Right lobe of liver (tissue), 6 donors: ENCODE results near the gene NUDT22. TPM values are rescaled to one million over a fixed set of nuclear protein-coding genes. Genes with fewer than 3 reads are reported as not detected.

Experiments
- ATAC-seq, 4 donors: fragments of 200-7000 bp; cut with Tn5 transposase; one replicate each; pipeline ENCODE4 v1.9.1; 2020; ENCODE audit warnings: mild to moderate bottlenecking in 4 of 4, moderate library complexity in 4 of 4
- DNase-seq, 3 donors: peaks; one replicate each; pipeline ENCODE4 v3.0.0-alpha.2; 2020
- H3K27ac ChIP-seq, 3 donors: fragments of 200-600 bp; one replicate each; pipeline ENCODE4 v1.8.0; 2022
- H3K27me3 ChIP-seq, 2 donors: fragments of 200-600 bp; one replicate each; pipeline ENCODE4 v1.8.0; 2022
- H3K36me3 ChIP-seq, 4 donors: fragments of 200-600 bp; sonication (generic) in 1 of 4; one replicate each; pipeline versions ENCODE4 v1.5.1 to v1.8.0; 2017 to 2022; ENCODE audit warnings: control low read depth in 1 of 4
- H3K4me1 ChIP-seq, 4 donors: fragments of 200-600 bp; sonication (generic) in 1 of 4; one replicate each; pipeline versions ENCODE4 v1.5.1 to v1.8.0; 2017 to 2022; ENCODE audit warnings: control low read depth in 1 of 4
- H3K4me3 ChIP-seq, 3 donors: fragments of 200-600 bp; one replicate each; pipeline ENCODE4 v1.8.0; 2022
- H3K9me3 ChIP-seq, 4 donors: fragments of 200-600 bp; sonication (generic) in 1 of 4; one replicate each; pipeline versions ENCODE4 v1.5.1 to v1.8.0; 2017 to 2022; ENCODE audit warnings: control low read depth in 1 of 4
- POLR2A ChIP-seq: fragments of 450-650 bp; IDR thresholded peaks from one replicate; pipeline ENCODE4 v1.6.1; 2017; ENCODE audit warnings: antibody characterized with exemption, mild to moderate bottlenecking
- WGBS: methylation state at CpG from one replicate; pipeline ENCODE4 v1.1.6; 2018; ENCODE audit warnings: low coverage, low lambda C conversion rate; ENCODE audit not compliant: insufficient coverage; ENCODE audit errors: missing lambda C conversion rate; 5-methylcytosine and 5-hydroxymethylcytosine counted together
- intact Hi-C, 2 donors: fragments of 100-400 bp; cut with DNase I; formaldehyde crosslinking; loops; one replicate each; pipeline versions ENCODE4 v1.11.2 to v1.14.1; 2022
- total RNA-seq, 6 experiments: library from RNA; depleted of rRNA in 2 of 6; stranded (reverse); fragments of >200 nt in 2 of 6; fragmentation: NEBNext Ultra II Directional in 3 of 6; extraction: Animal tissue kit (Norgen Biotek cat#: 25700) in 3 of 6; gene quantifications; one replicate each; pipeline versions ENCODE4 v1.1.0 to v1.2.4, GENCODE V29; 2016 to 2023
- TF ChIP-seq, protein P1 (sequence below), 4 donors: fragments of 200-600 bp in 3 of 4; fragments of 450-650 bp in 1 of 4; IDR thresholded peaks; one replicate each; pipeline versions ENCODE4 v1.5.1 to v1.8.0; 2016 to 2022; ENCODE audit warnings: antibody characterized with exemption in 4 of 4, mild to moderate bottlenecking in 2 of 4
- donor health status: DM: no; HTN: yes; CAD: no.
- donor health status: DM: no; HTN: no; CAD: no.
- donor health status: DM: no; HTN: no; CAD: no.
- donor health status: DM: no; HTN: yes; CAD: no.
- donor health status: DM: no; HTN: yes; CAD: no.

NUDT22 gene
- total RNA-seq, 6 experiments from 2014 or later = 23.2 to 46.7 (median 32.1) TPM

DNA sequence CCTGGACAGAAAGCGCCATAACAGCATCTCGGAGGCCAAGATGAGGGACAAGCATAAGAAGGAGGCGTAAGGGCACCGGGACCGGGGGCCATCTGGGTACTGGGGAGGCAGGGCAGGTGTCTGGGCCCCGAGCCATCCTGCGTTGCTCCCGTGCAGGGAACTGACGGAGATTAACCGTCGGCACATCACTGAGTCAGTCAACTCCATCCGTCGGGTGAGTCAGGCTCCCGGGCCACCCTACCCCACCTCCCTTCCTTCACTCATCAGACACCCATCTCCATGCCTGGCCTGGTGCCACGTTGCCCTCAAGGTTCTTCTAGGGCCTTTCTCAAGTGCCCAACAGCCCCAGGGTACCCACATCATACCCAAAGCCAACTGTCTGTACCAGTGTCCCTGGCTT is 40.3 kb downstream of the NUDT22 start:
- Histone ChIP-seq H3K27ac (no peak overlapping the region), H3K27me3 (no peaks in the 10 kb centered on the region), H3K4me1 (peaks cover 0 to 11% (median 7%) of the 10 kb centered on the region in 4 donors), H3K36me3 (no peaks in the 10 kb centered on the region), H3K4me3 (no peak overlapping the region), H3K9me3 (no peaks in the 10 kb centered on the region)
- intact Hi-C loops = no loop called here
- DNase-seq = no peak
- no peak for ATAC-seq
- TF ChIP-seq POLR2A = no peak
- TF ChIP-seq, protein P1, sequence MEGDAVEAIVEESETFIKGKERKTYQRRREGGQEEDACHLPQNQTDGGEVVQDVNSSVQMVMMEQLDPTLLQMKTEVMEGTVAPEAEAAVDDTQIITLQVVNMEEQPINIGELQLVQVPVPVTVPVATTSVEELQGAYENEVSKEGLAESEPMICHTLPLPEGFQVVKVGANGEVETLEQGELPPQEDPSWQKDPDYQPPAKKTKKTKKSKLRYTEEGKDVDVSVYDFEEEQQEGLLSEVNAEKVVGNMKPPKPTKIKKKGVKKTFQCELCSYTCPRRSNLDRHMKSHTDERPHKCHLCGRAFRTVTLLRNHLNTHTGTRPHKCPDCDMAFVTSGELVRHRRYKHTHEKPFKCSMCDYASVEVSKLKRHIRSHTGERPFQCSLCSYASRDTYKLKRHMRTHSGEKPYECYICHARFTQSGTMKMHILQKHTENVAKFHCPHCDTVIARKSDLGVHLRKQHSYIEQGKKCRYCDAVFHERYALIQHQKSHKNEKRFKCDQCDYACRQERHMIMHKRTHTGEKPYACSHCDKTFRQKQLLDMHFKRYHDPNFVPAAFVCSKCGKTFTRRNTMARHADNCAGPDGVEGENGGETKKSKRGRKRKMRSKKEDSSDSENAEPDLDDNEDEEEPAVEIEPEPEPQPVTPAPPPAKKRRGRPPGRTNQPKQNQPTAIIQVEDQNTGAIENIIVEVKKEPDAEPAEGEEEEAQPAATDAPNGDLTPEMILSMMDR (IDR thresholded peaks at IDR 0.05) = no peak
- no CpG with 5 or more reads among the region's 15 CpGs for WGBS

DNA sequence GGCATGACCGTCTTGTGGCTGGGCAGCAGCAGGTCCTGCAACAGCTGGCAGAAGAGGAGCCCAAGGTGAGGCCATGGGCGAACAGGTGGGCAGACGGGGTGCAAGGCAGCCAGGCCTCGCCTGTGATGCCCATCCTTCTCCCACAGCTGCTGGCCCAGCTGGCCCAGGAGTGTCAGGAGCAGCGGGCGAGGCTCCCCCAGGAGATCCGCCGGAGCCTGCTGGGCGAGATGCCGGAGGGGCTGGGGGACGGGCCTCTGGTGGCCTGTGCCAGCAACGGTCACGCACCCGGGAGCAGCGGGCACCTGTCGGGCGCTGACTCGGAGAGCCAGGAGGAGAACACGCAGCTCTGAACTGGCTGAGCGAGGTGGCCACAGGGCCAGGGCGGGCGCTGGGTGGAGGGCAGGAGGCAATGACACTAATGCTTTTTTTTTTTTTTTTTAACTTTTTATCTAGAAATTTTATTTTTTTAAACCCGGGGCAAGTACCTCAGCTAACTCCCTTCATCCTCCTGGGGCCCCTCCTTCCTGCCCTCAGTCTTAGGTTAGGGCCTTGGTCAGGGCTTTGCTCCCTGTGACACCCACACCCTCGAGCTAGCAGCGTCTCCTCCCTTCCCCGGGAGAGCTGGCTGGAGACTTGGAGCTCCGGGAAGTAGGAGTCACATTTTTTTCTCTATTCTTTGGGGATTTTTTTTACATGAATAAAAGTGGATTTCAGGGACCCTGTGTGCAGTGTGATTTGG is 41.3 kb downstream of the NUDT22 start:
- no peak for TF ChIP-seq POLR2A
- TF ChIP-seq, protein P1 (IDR thresholded peaks at IDR 0.05) = no peak
- H3K4me3 ChIP-seq = no peak overlapping the region
- H3K9me3 ChIP-seq = no peaks in the 10 kb centered on the region
- H3K27me3 ChIP-seq = no peaks in the 10 kb centered on the region
- intact Hi-C loops = no loop called here
- H3K27ac ChIP-seq = peak overlapping the region in 1 of 3 donors; percentile 91
- peaks cover 0 to 20% (median 10%) of the 10 kb centered on the region in 4 donors for H3K4me1 ChIP-seq
- ATAC-seq = no peak
- no peaks in the 10 kb centered on the region for H3K36me3 ChIP-seq
- whole genome bisulfite sequencing = 71% methylated on average over 4 of the region's 27 CpGs
- peak in 1 of 3 donors; percentile 45 for DNase-seq

DNA sequence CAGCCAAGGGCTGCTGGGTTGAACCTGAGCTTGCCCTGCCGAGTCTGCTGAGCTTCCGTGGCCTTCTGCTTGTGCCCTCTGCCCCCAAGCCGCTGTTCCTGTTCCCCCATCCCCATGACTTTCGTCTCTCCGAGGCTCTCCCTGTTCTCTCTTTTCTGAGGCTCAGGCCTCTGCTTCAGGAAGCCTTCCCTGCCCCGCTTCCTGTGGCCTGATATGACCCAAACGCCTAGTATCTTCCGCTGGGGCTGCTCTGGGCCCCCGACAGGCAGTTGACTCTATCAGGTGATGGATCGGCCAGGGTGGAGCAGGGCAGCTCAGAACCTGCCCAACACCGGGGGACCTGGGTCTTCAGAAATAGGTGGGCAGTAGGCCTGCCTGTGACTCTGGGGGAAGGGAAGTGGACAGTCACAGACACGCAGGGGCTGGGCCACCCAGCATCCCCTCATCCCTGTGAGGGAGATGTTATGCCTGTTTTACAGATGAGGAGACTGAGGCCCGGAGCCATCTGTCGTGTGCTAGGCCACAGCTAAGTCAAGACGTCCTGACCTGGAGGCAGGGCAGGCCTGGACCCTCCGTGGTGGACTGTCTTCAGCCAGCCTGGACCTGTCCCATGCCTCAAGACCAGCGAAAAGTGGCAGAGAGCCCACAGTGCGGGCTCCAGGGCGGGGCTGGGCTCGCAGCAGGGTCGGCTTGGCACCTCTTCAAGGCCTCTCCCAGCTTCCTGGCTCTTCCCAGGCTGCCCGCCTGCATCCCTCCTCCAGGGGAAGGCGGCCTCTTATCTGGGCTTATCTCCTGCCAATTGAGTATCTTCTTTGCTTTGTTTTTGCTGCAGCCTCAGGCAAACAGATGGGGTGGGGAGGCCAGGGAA is 42.2 kb downstream of the NUDT22 start:
- ATAC-seq = no peak
- peak overlapping the region; percentile 91 to 92 (median 91) for H3K27ac ChIP-seq
- H3K4me3 ChIP-seq = peak overlapping the region in 1 of 3 donors; percentile 81
- H3K36me3 ChIP-seq = no peaks in the 10 kb centered on the region
- peak in 2 of 3 donors; percentile 66 to 70 for DNase-seq
- intact Hi-C loops = no loop called here
- H3K4me1 ChIP-seq = peaks cover 0 to 28% (median 14%) of the 10 kb centered on the region in 4 donors
- no peaks in the 10 kb centered on the region for H3K27me3 ChIP-seq
- no peaks in the 10 kb centered on the region for H3K9me3 ChIP-seq
- TF ChIP-seq POLR2A = no peak
- TF ChIP-seq, protein P1 (IDR thresholded peaks at IDR 0.05) = no peak
- WGBS = 36% methylated on average over 10 of the region's 23 CpGs

DNA sequence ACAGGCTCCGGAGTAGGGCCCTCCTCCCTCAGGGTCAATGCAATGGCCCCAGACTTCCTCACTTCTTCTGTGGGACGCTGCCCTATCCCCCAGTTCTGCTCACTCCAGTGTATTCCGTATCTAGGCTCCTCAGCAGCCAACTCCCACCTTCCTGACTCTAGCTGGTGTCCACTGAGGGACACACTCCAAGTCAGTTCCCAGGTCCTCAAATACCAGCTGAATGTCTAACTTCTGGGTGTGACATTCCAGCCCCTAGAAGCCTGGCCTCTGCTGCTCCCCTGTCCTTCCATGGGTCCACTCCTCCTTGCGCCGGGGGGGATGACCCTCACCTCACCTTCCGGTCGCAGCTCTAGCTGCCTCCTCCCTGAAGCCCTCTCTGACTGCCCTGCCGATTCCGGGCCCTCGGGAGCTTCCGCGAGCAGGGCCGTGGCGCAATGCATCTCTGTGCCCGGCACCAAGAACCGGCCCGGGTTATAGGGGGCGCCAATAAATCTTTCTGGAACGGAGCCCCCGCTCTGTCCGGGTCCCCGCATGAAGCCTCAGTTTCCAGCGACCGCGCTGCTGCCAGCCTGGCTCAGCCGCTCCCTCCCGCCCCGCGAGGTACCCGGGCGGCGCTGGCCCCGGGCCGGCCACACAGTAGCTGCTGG is 42.9 kb downstream of the NUDT22 start:
- 0% methylated on average over 4 of the region's 34 CpGs for WGBS
- peak; percentile 2 to 15 (median 3) for ATAC-seq
- peaks cover 0 to 33% (median 17%) of the 10 kb centered on the region in 4 donors for H3K4me1 ChIP-seq
- peak overlapping the region; percentile 81 to 94 (median 92) for H3K4me3 ChIP-seq
- no peaks in the 10 kb centered on the region for H3K9me3 ChIP-seq
- TF ChIP-seq, protein P1 (IDR thresholded peaks at IDR 0.05) = no peak
- TF ChIP-seq POLR2A = no peak
- H3K36me3 ChIP-seq = no peaks in the 10 kb centered on the region
- intact Hi-C loops = no loop called here
- H3K27ac ChIP-seq = peak overlapping the region; percentile 91 to 92 (median 91)
- H3K27me3 ChIP-seq = no peaks in the 10 kb centered on the region
- peak; percentile 71 to 78 (median 71) for DNase-seq
